H1 (cell line): ENCODE data around the gene ADAMTS14. TPM values are rescaled to one million over a fixed set of nuclear protein-coding genes. Genes with fewer than 3 reads are reported as not detected.

ENCODE experiments used
- CTCF ChIA-PET: fragments of 300-600 bp; sonication (Branson Sonifier 250); formaldehyde crosslinking; loops from one replicate; lab custom pipeline; 2021; ENCODE audit not compliant: partially characterized antibody; lab: Charles Lee
- POLR2A ChIA-PET: fragments of 300-600 bp; sonication (Branson Sonifier 250); formaldehyde crosslinking; loops from one replicate; lab custom pipeline; 2021; ENCODE audit warnings: inconsistent platforms; ENCODE audit not compliant: partially characterized antibody; lab: Charles Lee
- DNase-seq, 2 experiments: peaks; one replicate each; pipeline versions ENCODE4 v3.0.0 to v3.0.0-alpha.2; 2010 to 2022; ENCODE audit warnings: low spot score in 2 of 2, low read depth in 1 of 2, mixed read lengths in 1 of 2
- FAIRE-seq: peaks from 2 replicates; lab custom pipeline; 2011; peaks lifted over from hg19 to GRCh38; lab: Jason Lieb, UNC
- H2AFZ ChIP-seq: 2 replicates; pipeline ENCODE4 v1.8.1; 2012; ENCODE audit warnings: low read length, inconsistent platforms
- H2AK5ac ChIP-seq: 2 replicates; pipeline ENCODE4 v1.6.1; 2013; ENCODE audit warnings: low read depth, low read length
- H2BK120ac ChIP-seq: replicated peaks from 2 replicates; pipeline ENCODE3; 2013; ENCODE audit warnings: low read depth, low read length, inconsistent platforms
- H2BK12ac ChIP-seq: 2 replicates; pipeline ENCODE4 v1.6.1; 2013; ENCODE audit warnings: low read depth, low read length
- H2BK15ac ChIP-seq: 2 replicates; pipeline ENCODE4 v1.6.1; 2013; ENCODE audit warnings: low read length
- H2BK20ac ChIP-seq: 2 replicates; pipeline ENCODE4 v1.6.1; 2013; ENCODE audit warnings: low read length
- H2BK5ac ChIP-seq: 2 replicates; pipeline ENCODE4 v1.6.1; 2013; ENCODE audit warnings: low read depth, low read length
- H3K14ac ChIP-seq: 2 replicates; pipeline ENCODE4 v1.6.1; 2013; ENCODE audit warnings: inconsistent platforms; ENCODE audit not compliant: insufficient read length
- H3K18ac ChIP-seq: 2 replicates; pipeline ENCODE4 v1.6.1; 2013; ENCODE audit warnings: low read length; ENCODE audit errors: extremely low read depth
- H3K23ac ChIP-seq: 2 replicates; pipeline ENCODE4 v1.6.1; 2013; ENCODE audit warnings: inconsistent platforms; ENCODE audit not compliant: insufficient read length
- H3K23me2 ChIP-seq: 2 replicates; pipeline ENCODE4 v1.6.1; 2013; ENCODE audit warnings: low read depth, low read length
- H3K27ac ChIP-seq: 2 replicates; pipeline ENCODE4 v1.6.1; 2011; ENCODE audit warnings: low read depth, low read length, inconsistent platforms
- H3K27me3 ChIP-seq, 4 experiments: replicated peaks in 1 of 4; 1 replicate in 1 of 4; 2 replicates in 3 of 4; pipeline versions ENCODE4 v1.6.1 to v1.8.1; 2011 to 2013; ENCODE audit warnings: low read length in 3 of 4, mild to moderate bottlenecking in 3 of 4, inconsistent platforms in 2 of 4, mixed read lengths in 2 of 4, moderate library complexity in 1 of 4; ENCODE audit not compliant: control insufficient read depth in 3 of 4, insufficient read depth in 3 of 4; ENCODE audit errors: extremely low read depth in 1 of 4
- H3K36me3 ChIP-seq, 4 experiments: 2 replicates each; pipeline versions ENCODE4 v1.6.1 to v1.8.1; 2011 to 2013; ENCODE audit warnings: mild to moderate bottlenecking in 4 of 4, low read length in 3 of 4, moderate library complexity in 2 of 4, control low read depth in 1 of 4, inconsistent platforms in 1 of 4; ENCODE audit not compliant: insufficient read depth in 4 of 4, control insufficient read depth in 2 of 4
- H3K4ac ChIP-seq: replicated peaks from 2 replicates; pipeline ENCODE3; 2013; ENCODE audit warnings: low read length, low read depth, mixed read lengths, inconsistent platforms; ENCODE audit not compliant: insufficient read length
- H3K4me1 ChIP-seq, 4 experiments: replicated peaks in 1 of 4; 1 replicate in 1 of 4; 2 replicates in 3 of 4; pipeline versions ENCODE4 v1.6.1 to v1.8.1; 2011 to 2013; ENCODE audit warnings: low read length in 3 of 4, inconsistent platforms in 2 of 4, mixed read lengths in 1 of 4; ENCODE audit not compliant: insufficient read depth in 4 of 4, control insufficient read depth in 3 of 4
- H3K4me2 ChIP-seq, 2 experiments: 2 replicates each; pipeline versions ENCODE4 v1.6.1 to v1.8.1; 2011 to 2013; ENCODE audit warnings: low read depth in 2 of 2, low read length in 2 of 2, control low read depth in 1 of 2, inconsistent platforms in 1 of 2, mild to moderate bottlenecking in 1 of 2; ENCODE audit not compliant: insufficient read depth in 1 of 2
- H3K4me3 ChIP-seq, 4 experiments: fragments of 200-600, 300-600 bp in 1 of 4; sonication (generic), shearing (Covaris generic), sonication (Bioruptor Twin) in 1 of 4; 2 replicates each; pipeline versions ENCODE4 v1.5.1 to v1.8.1; 2011 to 2016; ENCODE audit warnings: low read length in 4 of 4, low read depth in 3 of 4, control low read depth in 2 of 4, inconsistent platforms in 2 of 4, mild to moderate bottlenecking in 2 of 4, mixed read lengths in 1 of 4, moderate library complexity in 1 of 4; ENCODE audit not compliant: insufficient read depth in 2 of 4; ENCODE audit errors: extremely low read depth in 1 of 4
- H3K56ac ChIP-seq: replicated peaks from 2 replicates; pipeline ENCODE3; 2013; ENCODE audit warnings: low read depth, mild to moderate bottlenecking, mixed read lengths, low read length, inconsistent platforms; ENCODE audit not compliant: insufficient read length
- H3K79me1 ChIP-seq: 2 replicates; pipeline ENCODE4 v1.6.1; 2013; ENCODE audit warnings: low read depth, low read length, control low read depth
- H3K79me2 ChIP-seq, 2 experiments: 2 replicates each; pipeline versions ENCODE4 v1.6.1 to v1.8.1; 2012 to 2013; ENCODE audit warnings: low read length in 2 of 2, mild to moderate bottlenecking in 2 of 2, inconsistent platforms in 1 of 2; ENCODE audit not compliant: insufficient read depth in 2 of 2, control insufficient read depth in 1 of 2
- H3K9ac ChIP-seq, 4 experiments: replicated peaks in 1 of 4; 1 replicate in 1 of 4; 2 replicates in 3 of 4; pipeline versions ENCODE4 v1.6.1 to v1.8.1; 2011 to 2013; ENCODE audit warnings: low read depth in 3 of 4, low read length in 3 of 4, control low read depth in 2 of 4, mild to moderate bottlenecking in 2 of 4, moderate library complexity in 2 of 4, inconsistent platforms in 1 of 4; ENCODE audit errors: extremely low read depth in 1 of 4
- H3K9me3 ChIP-seq, 2 experiments: 2 replicates each; pipeline versions ENCODE4 v1.6.1 to v1.8.1; 2012 to 2013; ENCODE audit warnings: mild to moderate bottlenecking in 2 of 2, moderate library complexity in 2 of 2, control low read depth in 1 of 2, inconsistent platforms in 1 of 2, low read depth in 1 of 2, low read length in 1 of 2, mixed read lengths in 1 of 2; ENCODE audit not compliant: insufficient read depth in 2 of 2
- H4K20me1 ChIP-seq, 2 experiments: replicated peaks in 1 of 2; 2 replicates each; pipeline versions ENCODE3 to v1.8.1; 2011 to 2013; ENCODE audit warnings: inconsistent platforms in 2 of 2, low read length in 2 of 2, mild to moderate bottlenecking in 1 of 2; ENCODE audit not compliant: insufficient read depth in 2 of 2, control insufficient read depth in 1 of 2
- H4K5ac ChIP-seq: 2 replicates; pipeline ENCODE4 v1.6.1; 2013; ENCODE audit warnings: low read length, low read depth, mixed read lengths, inconsistent platforms; ENCODE audit not compliant: insufficient read length
- H4K8ac ChIP-seq: 2 replicates; pipeline ENCODE4 v1.8.0; 2013; ENCODE audit warnings: mild to moderate bottlenecking, moderate library complexity, low read length, inconsistent platforms; ENCODE audit not compliant: insufficient read depth; ENCODE audit errors: extremely low read depth
- H4K91ac ChIP-seq: replicated peaks from 2 replicates; pipeline ENCODE3; 2013; ENCODE audit warnings: low read length, mixed read lengths, inconsistent platforms; ENCODE audit not compliant: insufficient read length
- RXRA ChIP-seq: IDR thresholded peaks from 2 replicates; pipeline ENCODE4 v1.6.1; 2011; ENCODE audit warnings: low read depth, mild to moderate bottlenecking, low read length, moderate library complexity; ENCODE audit not compliant: insufficient read depth
- WGBS, 2 experiments: shearing (Covaris generic) in 1 of 2; methylation state at CpG; one replicate each; pipeline versions ENCODE4 v1.1.6 to v1.1.7; 2013 to 2015; ENCODE audit warnings: low lambda C conversion rate in 2 of 2, mixed read lengths in 2 of 2, inconsistent platforms in 1 of 2, low coverage in 1 of 2, missing lambda C conversion rate in 1 of 2; ENCODE audit not compliant: insufficient replicate concordance in 2 of 2, insufficient coverage in 1 of 2, insufficient read length in 1 of 2; ENCODE audit errors: extremely low coverage in 1 of 2, missing lambda C conversion rate in 1 of 2; 5-methylcytosine and 5-hydroxymethylcytosine counted together
- polyA plus RNA-seq, 7 experiments: library from polyadenylated mRNA; depleted of rRNA in 3 of 7; stranded (reverse) in 5 of 7; unstranded in 2 of 7; fragments of >200 nt in 5 of 7; fragments of 200-250 nt in 2 of 7; gene quantifications; 1 replicate in 5 of 7; 2 replicates in 1 of 7; 4 replicates in 1 of 7; pipeline versions ENCODE4 v1.2.1 to v1.2.3, GENCODE V29; 2011 to 2013; ENCODE audit warnings: missing spikeins in 2 of 7, mixed read lengths in 2 of 7
- total RNA-seq: library from RNA; stranded (reverse); fragmentation: NEBNext Ultra II Directional; extraction: Animal tissue kit (Norgen Biotek cat#: 25700); gene quantifications from 2 replicates; pipeline ENCODE4 v1.2.1, GENCODE V29; 2021
- TF ChIP-seq, protein P1 (sequence below): IDR thresholded peaks from 2 replicates; pipeline ENCODE4 v1.6.1; 2011; ENCODE audit warnings: low read depth, mild to moderate bottlenecking, low read length; ENCODE audit not compliant: insufficient read depth

The ADAMTS14 gene
- total and polyA plus RNA-seq, 2 of the 8 experiments (the other 6 are each of a cell fraction or from before 2014, with no cell fraction given), result 2.0 to 2.3 TPM

DNA sequence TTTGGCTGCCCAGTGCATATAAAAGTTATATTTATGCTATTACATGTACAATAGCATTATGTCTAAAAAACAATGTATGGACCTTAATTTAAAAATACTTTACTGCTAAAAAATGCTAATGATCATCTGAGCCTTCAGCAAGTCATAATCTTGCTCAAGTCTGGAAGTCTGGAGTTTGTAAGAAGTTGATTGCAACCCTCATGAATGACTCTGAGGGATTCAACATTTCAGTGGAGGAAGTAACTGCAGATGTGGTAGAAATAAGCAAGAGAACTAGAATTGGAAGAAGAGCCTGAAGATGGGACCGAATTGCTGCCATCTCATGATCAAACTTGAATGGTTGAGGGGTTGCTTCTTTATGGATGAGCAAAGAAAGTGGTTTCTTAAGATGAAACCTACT lies 13.0 kb upstream of the ADAMTS14 start:
- no peak for DNase-seq
- Histone ChIP-seq H2BK12ac (no peak overlapping the region), H2BK120ac (no peak overlapping the region), H3K27me3 (no peaks in the 10 kb centered on the region), H3K4me2 (no peak overlapping the region), H4K5ac (no peak overlapping the region), H3K23ac (no peak overlapping the region), H3K14ac (no peak overlapping the region), H2AFZ (no peak overlapping the region), H3K79me2 (no peaks in the 10 kb centered on the region), H2BK5ac (no peak overlapping the region), H3K23me2 (no peaks in the 10 kb centered on the region), H3K4ac (no peak overlapping the region), H2BK20ac (no peak overlapping the region), H4K20me1 (no peaks in the 10 kb centered on the region), H3K4me3 (no peak overlapping the region), H3K79me1 (no peaks in the 10 kb centered on the region), H2BK15ac (no peak overlapping the region), H2AK5ac (no peak overlapping the region), H4K8ac (no peak overlapping the region), H3K56ac (no peak overlapping the region), H3K9ac (no peak overlapping the region), H4K91ac (no peak overlapping the region), H3K18ac (no peak overlapping the region), H3K36me3 (no peaks in the 10 kb centered on the region), H3K27ac (no peak overlapping the region), H3K9me3 (no peaks in the 10 kb centered on the region), H3K4me1 (no peaks in the 10 kb centered on the region; a peak in 1 of 7 replicates)
- FAIRE-seq, result no peak
- TF ChIP-seq RXRA, result no peak
- TF ChIP-seq, protein P1, sequence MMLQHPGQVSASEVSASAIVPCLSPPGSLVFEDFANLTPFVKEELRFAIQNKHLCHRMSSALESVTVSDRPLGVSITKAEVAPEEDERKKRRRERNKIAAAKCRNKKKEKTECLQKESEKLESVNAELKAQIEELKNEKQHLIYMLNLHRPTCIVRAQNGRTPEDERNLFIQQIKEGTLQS, result no peak
- ChIA-PET POLR2A (no interaction called here), CTCF (no interaction called here)
- WGBS, 2 experiments, result 83% methylated on average over 1 of the region's 1 CpG; no CpG with 5 or more reads in 1 of the 2 experiments
